Thyroid gland (tissue), 4 donors: Measurements from ENCODE around the gene SNRPA1.

Source experiments
- POLR2A ChIP-seq, 2 donors: fragments of 450-650 bp; IDR thresholded peaks; one replicate each; pipeline ENCODE4 v1.6.1; 2017; ENCODE audit warnings: antibody characterized with exemption in 2 of 2, mild to moderate bottlenecking in 2 of 2, moderate library complexity in 1 of 2
- TF ChIP-seq, protein P1 (sequence below), 6 experiments: fragments of 200-600 bp in 3 of 6; fragments of 450-650 bp in 3 of 6; sonication (generic) in 3 of 6; IDR thresholded peaks; one replicate each; pipeline ENCODE4 v1.5.1; 2016 to 2019; ENCODE audit warnings: antibody characterized with exemption in 6 of 6, mild to moderate bottlenecking in 2 of 6, inconsistent platforms in 1 of 6, moderate library complexity in 1 of 6

DNA sequence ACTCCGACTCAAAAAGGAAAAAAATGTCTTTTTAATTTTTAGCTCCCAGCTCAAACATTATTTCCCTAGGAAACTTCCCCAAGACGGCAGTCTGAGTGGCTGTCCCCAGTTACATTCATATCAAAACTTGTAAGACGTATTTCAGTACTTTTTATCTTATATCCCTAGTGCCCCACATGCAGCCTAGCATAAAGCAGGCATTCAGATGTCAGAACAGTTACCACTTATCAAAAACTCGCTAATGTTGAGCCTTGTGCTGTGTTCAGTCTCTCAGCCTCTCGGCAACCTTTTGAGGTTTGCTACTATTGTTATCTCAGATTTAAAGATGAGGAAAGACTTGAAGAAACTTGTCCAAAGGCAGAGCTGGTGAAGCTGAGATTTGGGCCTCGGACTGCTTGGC is 11.1 kb downstream of the SNRPA1 start:
- TF ChIP-seq, protein P1, sequence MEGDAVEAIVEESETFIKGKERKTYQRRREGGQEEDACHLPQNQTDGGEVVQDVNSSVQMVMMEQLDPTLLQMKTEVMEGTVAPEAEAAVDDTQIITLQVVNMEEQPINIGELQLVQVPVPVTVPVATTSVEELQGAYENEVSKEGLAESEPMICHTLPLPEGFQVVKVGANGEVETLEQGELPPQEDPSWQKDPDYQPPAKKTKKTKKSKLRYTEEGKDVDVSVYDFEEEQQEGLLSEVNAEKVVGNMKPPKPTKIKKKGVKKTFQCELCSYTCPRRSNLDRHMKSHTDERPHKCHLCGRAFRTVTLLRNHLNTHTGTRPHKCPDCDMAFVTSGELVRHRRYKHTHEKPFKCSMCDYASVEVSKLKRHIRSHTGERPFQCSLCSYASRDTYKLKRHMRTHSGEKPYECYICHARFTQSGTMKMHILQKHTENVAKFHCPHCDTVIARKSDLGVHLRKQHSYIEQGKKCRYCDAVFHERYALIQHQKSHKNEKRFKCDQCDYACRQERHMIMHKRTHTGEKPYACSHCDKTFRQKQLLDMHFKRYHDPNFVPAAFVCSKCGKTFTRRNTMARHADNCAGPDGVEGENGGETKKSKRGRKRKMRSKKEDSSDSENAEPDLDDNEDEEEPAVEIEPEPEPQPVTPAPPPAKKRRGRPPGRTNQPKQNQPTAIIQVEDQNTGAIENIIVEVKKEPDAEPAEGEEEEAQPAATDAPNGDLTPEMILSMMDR (IDR thresholded peaks at IDR 0.05) = no peak
- TF ChIP-seq POLR2A (IDR thresholded peaks at IDR 0.05) = no peak
